Skeletal muscle tissue (tissue), 4 donors: ENCODE results near the gene PHACTR2. TPM values are rescaled to one million over a fixed set of nuclear protein-coding genes. Genes with fewer than 3 reads are reported as not detected.

Experiments
- H3K27ac ChIP-seq: one replicate; pipeline ENCODE4 v1.7.0; 2013; ENCODE audit warnings: mild to moderate bottlenecking, low read depth, low read length, inconsistent platforms
- H3K27me3 ChIP-seq, 3 donors: one replicate each; pipeline ENCODE4 v1.7.0; 2013; ENCODE audit warnings: low read length in 3 of 3; ENCODE audit not compliant: control insufficient read depth in 3 of 3, insufficient read depth in 3 of 3
- H3K36me3 ChIP-seq, 3 donors: one replicate each; pipeline ENCODE4 v1.7.0; 2013; ENCODE audit warnings: low read length in 3 of 3; ENCODE audit not compliant: control insufficient read depth in 3 of 3, insufficient read depth in 3 of 3
- H3K4me1 ChIP-seq, 3 donors: one replicate each; pipeline ENCODE4 v1.7.0; 2013; ENCODE audit warnings: low read length in 3 of 3, mild to moderate bottlenecking in 3 of 3; ENCODE audit not compliant: control insufficient read depth in 3 of 3, insufficient read depth in 3 of 3
- H3K4me3 ChIP-seq, 3 donors: one replicate each; pipeline ENCODE4 v1.7.0; 2013; ENCODE audit warnings: low read length in 3 of 3
- H3K9ac ChIP-seq, 3 donors: one replicate each; pipeline ENCODE4 v1.7.0; 2013; ENCODE audit warnings: low read length in 3 of 3, mild to moderate bottlenecking in 3 of 3, moderate library complexity in 2 of 3, low read depth in 1 of 3
- H3K9me3 ChIP-seq, 3 donors: one replicate each; pipeline ENCODE4 v1.7.0; 2013; ENCODE audit warnings: low read length in 3 of 3; ENCODE audit not compliant: control insufficient read depth in 3 of 3
- total RNA-seq: library from RNA; depleted of rRNA; stranded (reverse); fragments of >200 nt; gene quantifications from one replicate; pipeline ENCODE4 v1.2.3, GENCODE V29; 2014
- donor health status: Osteomylitis.

Gene PHACTR2
- total RNA-seq, 1 donor from 2014 or later, result 38.1 TPM

- H3K27ac ChIP-seq, result no peak overlapping the region
- H3K4me3 ChIP-seq, result no peak overlapping the region
- H3K4me1 ChIP-seq, result no peaks in the 10 kb centered on the region
- no peaks in the 10 kb centered on the region for H3K9me3 ChIP-seq
- peaks cover 2% of the 10 kb centered on the region in 3 donors for H3K36me3 ChIP-seq
- no peak overlapping the region for H3K9ac ChIP-seq
- H3K27me3 ChIP-seq, result no peaks in the 10 kb centered on the region
These were observed 133.0 kb downstream of the PHACTR2 start for GRCh38 chr6:143810745-143811144.

GRCh38 chr6:143811501-143812157 is 133.9 kb downstream of the PHACTR2 start:
- H3K27ac ChIP-seq, result no peak overlapping the region
- peaks cover 2% of the 10 kb centered on the region in 3 donors for H3K36me3 ChIP-seq

GRCh38 chr6:143817621-143818020 is 139.9 kb downstream of the PHACTR2 start:
- Histone ChIP-seq H3K9me3 (no peaks in the 10 kb centered on the region), H3K27ac (no peak overlapping the region), H3K36me3 (peaks cover 0 to 4% (median under 1%) of the 10 kb centered on the region in 3 donors), H3K27me3 (no peaks in the 10 kb centered on the region), H3K4me3 (no peak overlapping the region), H3K4me1 (no peaks in the 10 kb centered on the region), H3K9ac (no peak overlapping the region)

More at GRCh38 chr6:143811501-143812157, 133.9 kb downstream of the PHACTR2 start:
- Histone ChIP-seq H3K4me1 (no peaks in the 10 kb centered on the region), H3K9ac (no peak overlapping the region), H3K9me3 (no peaks in the 10 kb centered on the region), H3K27me3 (no peaks in the 10 kb centered on the region), H3K4me3 (no peak overlapping the region)

- Histone ChIP-seq H3K4me3 (no peak overlapping the region), H3K27ac (no peak overlapping the region), H3K4me1 (no peaks in the 10 kb centered on the region), H3K9ac (no peak overlapping the region), H3K9me3 (no peaks in the 10 kb centered on the region), H3K36me3 (peaks cover 2 to 4% (median 4%) of the 10 kb centered on the region in 3 donors), H3K27me3 (no peaks in the 10 kb centered on the region)
These were observed 143.6 kb downstream of the PHACTR2 start for GRCh38 chr6:143821359-143821758.

GRCh38 chr6:143822584-143823024 is 144.8 kb downstream of the PHACTR2 start:
- H3K4me1 ChIP-seq, result no peaks in the 10 kb centered on the region
- H3K9me3 ChIP-seq, result no peaks in the 10 kb centered on the region
- no peak overlapping the region for H3K27ac ChIP-seq
- no peaks in the 10 kb centered on the region for H3K27me3 ChIP-seq
- H3K9ac ChIP-seq, result no peak overlapping the region
- peaks cover 2 to 4% (median 4%) of the 10 kb centered on the region in 3 donors for H3K36me3 ChIP-seq
- H3K4me3 ChIP-seq, result no peak overlapping the region

GRCh38 chr6:143823548-143823947 is 145.8 kb downstream of the PHACTR2 start:
- Histone ChIP-seq H3K36me3 (peaks cover 2 to 4% (median 2%) of the 10 kb centered on the region in 3 donors), H3K27ac (no peak overlapping the region), H3K27me3 (no peaks in the 10 kb centered on the region), H3K9me3 (no peaks in the 10 kb centered on the region), H3K4me1 (no peaks in the 10 kb centered on the region), H3K4me3 (no peak overlapping the region), H3K9ac (no peak overlapping the region)

- Histone ChIP-seq H3K27me3 (no peaks in the 10 kb centered on the region), H3K9me3 (no peaks in the 10 kb centered on the region), H3K4me3 (no peak overlapping the region), H3K36me3 (peaks cover 2 to 5% (median 4%) of the 10 kb centered on the region in 3 donors), H3K9ac (no peak overlapping the region), H3K27ac (no peak overlapping the region), H3K4me1 (no peaks in the 10 kb centered on the region)
These were observed 150.8 kb downstream of the PHACTR2 start for GRCh38 chr6:143828572-143828971.

GRCh38 chr6:143836150-143836549 is 158.4 kb downstream of the PHACTR2 start:
- Histone ChIP-seq H3K4me3 (no peak overlapping the region), H3K36me3 (no peaks in the 10 kb centered on the region), H3K9ac (no peak overlapping the region), H3K27me3 (no peaks in the 10 kb centered on the region), H3K27ac (no peak overlapping the region), H3K4me1 (no peaks in the 10 kb centered on the region), H3K9me3 (no peaks in the 10 kb centered on the region)

- Histone ChIP-seq H3K4me3 (no peak overlapping the region), H3K9me3 (no peaks in the 10 kb centered on the region), H3K27ac (no peak overlapping the region), H3K27me3 (no peaks in the 10 kb centered on the region), H3K36me3 (no peaks in the 10 kb centered on the region), H3K4me1 (peaks cover under 1 to 2% (median under 1%) of the 10 kb centered on the region in 3 donors), H3K9ac (no peak overlapping the region)
These were observed 160.6 kb downstream of the PHACTR2 start for GRCh38 chr6:143838395-143838794.

- Histone ChIP-seq H3K27me3 (no peaks in the 10 kb centered on the region), H3K27ac (no peak overlapping the region), H3K4me1 (peaks cover 8 to 10% (median 9%) of the 10 kb centered on the region in 3 donors), H3K4me3 (no peak overlapping the region), H3K9me3 (no peaks in the 10 kb centered on the region), H3K9ac (no peak overlapping the region), H3K36me3 (no peaks in the 10 kb centered on the region)
These were observed 161.4 kb downstream of the PHACTR2 start for GRCh38 chr6:143839196-143839595.
